K562 (cell line): ENCODE results near the gene IRF8. TPM values are rescaled to one million over a fixed set of nuclear protein-coding genes. Genes with fewer than 3 reads are reported as not detected.

Experiments used
- ATAC-seq: fragments of 200-7000 bp; cut with Tn5 transposase; 3 replicates; pipeline ENCODE4 v1.9.1; 2020; ENCODE audit warnings: moderate library complexity
- BruUV-seq: library from RNA; stranded (reverse); fragments of 400-500 nt; replicated peaks from 2 replicates; lab custom pipeline; 2021; lab: Mats Ljungman, UMichigan
- CTCF ChIA-PET: fragments of 300-600 bp; formaldehyde crosslinking; extraction: SDS; loops from one replicate; lab custom pipeline; 2021; ENCODE audit warnings: low intra/inter-chr PET ratio; lab: Yijun Ruan, JAX
- POLR2A ChIA-PET: fragments of 300-600, 350-650 bp; sonication (Branson Sonifier 250); formaldehyde crosslinking; extraction: SDS; loops from one replicate; lab custom pipeline; 2021; ENCODE audit warnings: antibody characterized with exemption, inconsistent platforms; lab: Yijun Ruan, JAX
- DNase-seq, 4 experiments: peaks; one replicate each; pipeline versions ENCODE4 v3.0.0 to v3.0.0-alpha.2; 2011 to 2018; ENCODE audit warnings: low spot score in 3 of 4, mixed read lengths in 3 of 4; ENCODE audit errors: extremely low read depth in 1 of 4
- FAIRE-seq: peaks from 2 replicates; lab custom pipeline; 2011; peaks lifted over from hg19 to GRCh38; lab: Jason Lieb, UNC
- H2AFZ ChIP-seq: 2 replicates; pipeline ENCODE4 v1.6.0; 2011; ENCODE audit warnings: low read depth, low read length, control low read depth, inconsistent platforms
- H3K27ac ChIP-seq: fragments of 200-600 bp; 3 replicates; pipeline ENCODE4 v1.8.0; 2011; ENCODE audit warnings: low read depth, mild to moderate bottlenecking, control low read depth, inconsistent platforms, low read length, moderate library complexity, mixed read lengths; ENCODE audit errors: extremely low read depth
- H3K27me3 ChIP-seq, 2 experiments: fragments of 300-600 bp in 1 of 2; 2 replicates in 1 of 2; 3 replicates in 1 of 2; pipeline versions ENCODE4 v1.6.0 to v1.8.0; 2011; ENCODE audit warnings: inconsistent platforms in 2 of 2, low read length in 2 of 2, mild to moderate bottlenecking in 1 of 2, mixed read lengths in 1 of 2, moderate library complexity in 1 of 2; ENCODE audit not compliant: control insufficient read depth in 2 of 2, insufficient read depth in 2 of 2
- H3K36me3 ChIP-seq: fragments of 300-600 bp; 3 replicates; pipeline ENCODE4 v1.8.0; 2011; ENCODE audit warnings: mild to moderate bottlenecking, low read length, inconsistent platforms; ENCODE audit not compliant: control insufficient read depth, insufficient read depth
- H3K4me1 ChIP-seq, 2 experiments: fragments of 200-600 bp in 1 of 2; replicated peaks in 1 of 2; 2 replicates in 1 of 2; 3 replicates in 1 of 2; pipeline versions ENCODE4 v1.5.1 to v1.8.0; 2011; ENCODE audit warnings: inconsistent platforms in 2 of 2, low read length in 2 of 2, mild to moderate bottlenecking in 1 of 2, mixed read lengths in 1 of 2, moderate library complexity in 1 of 2; ENCODE audit not compliant: control insufficient read depth in 2 of 2, insufficient read depth in 2 of 2
- H3K4me2 ChIP-seq: 2 replicates; pipeline ENCODE4 v1.6.1; 2011; ENCODE audit warnings: low read length, control low read depth, inconsistent platforms, mixed read lengths; ENCODE audit not compliant: insufficient read depth
- H3K4me3 ChIP-seq: fragments of 200-600 bp; sonication (generic), shearing (Covaris generic); 2 replicates; pipeline ENCODE4 v1.5.1; 2016; ENCODE audit warnings: control low read depth, inconsistent platforms
- H3K79me2 ChIP-seq: fragments of 200-600 bp; 3 replicates; pipeline ENCODE4 v1.8.0; 2011; ENCODE audit warnings: low read length, inconsistent platforms; ENCODE audit not compliant: control insufficient read depth, insufficient read depth
- H3K9ac ChIP-seq, 2 experiments: 2 replicates each; pipeline versions ENCODE4 v1.6.0 to v1.6.1; 2011; ENCODE audit warnings: low read depth in 2 of 2, low read length in 2 of 2, control low read depth in 1 of 2, inconsistent platforms in 1 of 2, mild to moderate bottlenecking in 1 of 2, mixed read lengths in 1 of 2; ENCODE audit not compliant: insufficient read depth in 1 of 2
- H3K9me1 ChIP-seq: one replicate; pipeline ENCODE4 v1.6.0; 2011; ENCODE audit warnings: inconsistent platforms, mild to moderate bottlenecking, low read length, moderate library complexity; ENCODE audit not compliant: control insufficient read depth, insufficient read depth
- H3K9me3 ChIP-seq: replicated peaks from 2 replicates; pipeline ENCODE4 v1.5.1; 2011; ENCODE audit warnings: low read depth, low read length, inconsistent platforms; ENCODE audit not compliant: control insufficient read depth, insufficient read depth
- H4K20me1 ChIP-seq: replicated peaks from 2 replicates; pipeline ENCODE4 v1.6.1; 2011; ENCODE audit warnings: low read length, inconsistent platforms, mixed read lengths; ENCODE audit not compliant: control insufficient read depth, insufficient read depth
- ESRRB ChIP-seq: fragments of 250-450 bp; sonication (Bioruptor Pico); IDR thresholded peaks from 2 replicates; pipeline ENCODE4 v1.5.0; 2020; ENCODE audit warnings: mild to moderate bottlenecking, moderate library complexity, borderline replicate concordance
- GATAD2B ChIP-seq: fragments of 450-650 bp; IDR thresholded peaks from 2 replicates; pipeline ENCODE4 v1.6.1; 2017; ENCODE audit warnings: mild to moderate bottlenecking, borderline replicate concordance
- GTF2E2 ChIP-seq: fragments of 200-800 bp; sonication (Bioruptor generic); IDR thresholded peaks from 2 replicates; pipeline ENCODE4 v1.6.1; 2016; ENCODE audit warnings: missing genetic modification characterization, missing compliant biosample characterization
- HNRNPH1 ChIP-seq: fragments of 200-400 bp; formaldehyde crosslinking; optimal IDR thresholded peaks from 2 replicates; pipeline ENCODE3; 2017; ENCODE audit warnings: low read depth, mild to moderate bottlenecking, low read length, moderate library complexity
- HNRNPLL ChIP-seq: fragments of 200-400 bp; formaldehyde crosslinking; IDR thresholded peaks from 2 replicates; pipeline ENCODE4 v1.6.1; 2017; ENCODE audit warnings: low read length, low read depth, mild to moderate bottlenecking; ENCODE audit not compliant: poor library complexity, severe bottlenecking
- IFI16 ChIP-seq: fragments of 250-450 bp; sonication (Bioruptor Pico); IDR thresholded peaks from 2 replicates; pipeline ENCODE4 v2.1.2; 2022; ENCODE audit warnings: mild to moderate bottlenecking, inconsistent platforms
- NFYB ChIP-seq: IDR thresholded peaks from 2 replicates; pipeline ENCODE4 v1.6.1; 2011; ENCODE audit warnings: mild to moderate bottlenecking, moderate library complexity; ENCODE audit not compliant: insufficient read length; ENCODE audit errors: extremely low read depth
- POLR2G ChIP-seq: fragments of 200-400 bp; formaldehyde crosslinking; IDR thresholded peaks from 2 replicates; pipeline ENCODE4 v1.6.1; 2017; ENCODE audit warnings: low read depth, mild to moderate bottlenecking, antibody characterized with exemption, low read length, moderate library complexity
- SMAD1 ChIP-seq: fragments of 150-350 bp; IDR thresholded peaks from 2 replicates; pipeline ENCODE4 v1.6.1; 2014; ENCODE audit warnings: low read length, low read depth; ENCODE audit not compliant: partially characterized antibody
- TBL1XR1 ChIP-seq, 2 experiments: IDR thresholded peaks; 2 replicates each; pipeline ENCODE4 v1.6.1; 2012; ENCODE audit warnings: improper control_type of control experiment in 2 of 2, low read length in 2 of 2, mild to moderate bottlenecking in 1 of 2
- XRCC4 ChIP-seq: IDR thresholded peaks from one replicate; pipeline ENCODE4 v1.6.1; 2011; ENCODE audit not compliant: insufficient read depth, insufficient read length; ENCODE audit errors: extremely low read depth
- ZNF197 ChIP-seq: fragments of 200-800 bp; sonication (Bioruptor generic); IDR thresholded peaks from 2 replicates; pipeline ENCODE4 v1.6.1; 2016; ENCODE audit warnings: low read depth, missing genetic modification characterization, missing compliant biosample characterization
- ZNF277 ChIP-seq: fragments of 250-450 bp; sonication (Bioruptor Pico); IDR thresholded peaks from 2 replicates; pipeline ENCODE4 v1.8.0; 2022; ENCODE audit warnings: inconsistent platforms, mild to moderate bottlenecking, moderate library complexity, borderline replicate concordance
- ZNF445 ChIP-seq: fragments of 250-450 bp; sonication (Bioruptor Pico); IDR thresholded peaks from 2 replicates; pipeline ENCODE4 v1.4.0; 2020; ENCODE audit warnings: low read depth, mild to moderate bottlenecking, moderate library complexity
- ZNF780A ChIP-seq: fragments of 250-450 bp; sonication (Bioruptor Pico); IDR thresholded peaks from 2 replicates; pipeline ENCODE4 v1.5.0; 2021; ENCODE audit warnings: mild to moderate bottlenecking
- WGBS: fragments of 100-300 bp; shearing (Covaris generic); methylation state at CpG from one replicate; pipeline ENCODE4 v1.1.6; 2016; ENCODE audit warnings: low coverage, mixed read lengths; ENCODE audit not compliant: insufficient coverage; ENCODE audit errors: missing lambda C conversion rate; 5-methylcytosine and 5-hydroxymethylcytosine counted together
- in situ Hi-C: fragments of 300-500 bp; cut with MboI; formaldehyde crosslinking; loops from 4 replicates; pipeline ENCODE4 v1.15.0; 2018; ENCODE audit warnings: inconsistent platforms, mixed read lengths
- intact Hi-C: fragments of 100-400 bp; cut with micrococcal nuclease; formaldehyde crosslinking; loops from 2 replicates; pipeline ENCODE4 v1.14.2; 2022
- polyA plus RNA-seq, 8 experiments: library from polyadenylated mRNA; depleted of rRNA in 4 of 8; stranded (reverse) in 5 of 8; unstranded in 3 of 8; fragments of >200 nt; fragmentation: Nextera tagmentation in 2 of 8; fragmentation: Illumina TruSeq in 1 of 8; extraction: Ambion mirVana in 2 of 8; extraction: Trizol in 1 of 8; gene quantifications; 2 replicates each; pipeline versions ENCODE4 v1.2.1 to v1.2.3, GENCODE V29; 2011 to 2014; ENCODE audit warnings: inconsistent platforms in 1 of 8, missing spikeins in 1 of 8
- total RNA-seq, 7 experiments: library from RNA; depleted of rRNA in 6 of 7; stranded (reverse); fragments of >200 nt in 6 of 7; fragmentation: Illumina TruSeq in 2 of 7; extraction: Trizol in 2 of 7; gene quantifications; 2 replicates each; pipeline versions ENCODE4 v1.2.1 to v1.2.3, GENCODE V29; 2011 to 2021; ENCODE audit warnings: low replicate concordance in 1 of 7

The IRF8 gene
- total and polyA plus RNA-seq, 9 of the 15 experiments (the other 6 are each of a cell fraction or from before 2014, with no cell fraction given): 0.01 to 0.98 TPM; not detected in 7

GRCh38 chr16:85913688-85914422 lies 14.9 kb downstream of the IRF8 start:
- Histone ChIP-seq H3K9ac (no peak overlapping the region), H3K27me3 (peaks cover 53 to 91% of the 10 kb centered on the region in 2 experiments), H4K20me1 (peaks cover 9% of the 10 kb centered on the region), H3K79me2 (no peaks in the 10 kb centered on the region), H2AFZ (no peak overlapping the region)
- CTCF ChIA-PET: no interaction called here
- DNase-seq: no peak
- FAIRE-seq: no peak
- BruUV-seq: no TSS peak
- TF ChIP-seq IFI16 (CRISPR knock-in tag) (no peak), GTF2E2 (tag) (no peak), POLR2G (no peak), HNRNPLL (no peak)
- TF ChIP-seq, all 486 proteins: peak for 0
- in situ Hi-C loops: no loop called here
- Histone ChIP-seq H3K9me1 (no peaks in the 10 kb centered on the region), H3K27ac (no peak overlapping the region), H3K36me3 (no peaks in the 10 kb centered on the region), H3K4me2 (no peak overlapping the region), H3K4me1 (peaks cover 4 to 19% of the 10 kb centered on the region in 2 experiments; a peak in 3 of 5 replicates), H3K9me3 (no peaks in the 10 kb centered on the region), H3K4me3 (no peak overlapping the region)
- WGBS: 2% methylated on average over 16 of the region's 16 CpGs
- ATAC-seq: no peak
- intact Hi-C loops: no loop called here
- POLR2A ChIA-PET: interaction anchor here (0.5 to 0.8 kb wide), 3 partner anchors 11 to 977 kb away, joined by 3 to 4 read pairs (median 3); no protein-coding TSS in a partner anchor

GRCh38 chr16:85914423-85914794 lies 15.4 kb downstream of the IRF8 start:
- H3K9me3 ChIP-seq: no peaks in the 10 kb centered on the region
- no peak overlapping the region for H3K27ac ChIP-seq
- in situ Hi-C loops (no loop called here), intact Hi-C loops (no loop called here)
- POLR2A ChIA-PET: interaction anchor here (0.5 kb wide), 1 partner anchor 977 kb away, joined by 3 read pairs; no protein-coding TSS in a partner anchor
- H3K79me2 ChIP-seq: no peaks in the 10 kb centered on the region
- CTCF ChIA-PET: no interaction called here
- H3K9ac ChIP-seq: no peak overlapping the region
- ATAC-seq: no peak
- no peak overlapping the region for H3K4me3 ChIP-seq
- H3K27me3 ChIP-seq: peaks cover 55 to 91% of the 10 kb centered on the region in 2 experiments
- DNase-seq: no peak
- no TSS peak for BruUV-seq
- H3K36me3 ChIP-seq: no peaks in the 10 kb centered on the region
- H4K20me1 ChIP-seq: peaks cover 9% of the 10 kb centered on the region
- no peak for FAIRE-seq
- H3K4me2 ChIP-seq: no peak overlapping the region
- peaks cover 4 to 19% of the 10 kb centered on the region in 2 experiments; a peak in 3 of 5 replicates for H3K4me1 ChIP-seq
- no peak overlapping the region for H2AFZ ChIP-seq
- no peaks in the 10 kb centered on the region for H3K9me1 ChIP-seq
- 3% methylated on average over 15 of the region's 17 CpGs for WGBS
- TF ChIP-seq TBL1XR1 (IDR thresholded peaks at IDR 0.05; ENCODE audit: low read length in 2 of 2) (no peak), ZNF445 (CRISPR knock-in tag) (no peak), SMAD1 (no peak), GATAD2B (no peak), HNRNPH1 (no peak), ESRRB (CRISPR knock-in tag) (no peak), ZNF277 (CRISPR knock-in tag) (no peak), ZNF197 (no peak), NFYB (no peak), ZNF780A (no peak), XRCC4 (no peak)
